UCSD-AML1 (cell line): ENCODE measurements around the gene MLLT3.

Experiments
- DNase-seq: peaks from one replicate; lab custom pipeline; 2025; ENCODE audit not compliant: unreplicated experiment; lab: John Stamatoyannopoulos, UW

MLLT3 gene

GRCh38 chr9:20313415-20313814 lies 308.9 kb downstream of the MLLT3 start:
- DNase-seq: no peak

GRCh38 chr9:20312732-20313131 lies 309.6 kb downstream of the MLLT3 start:
- no peak for DNase-seq

- no peak for DNase-seq
These were observed 312.3 kb downstream of the MLLT3 start for GRCh38 chr9:20310024-20310423.

- DNase-seq: no peak
These were observed 313.2 kb downstream of the MLLT3 start for GRCh38 chr9:20309124-20309523.

- no peak for DNase-seq
These were observed 314.7 kb downstream of the MLLT3 start for GRCh38 chr9:20307621-20308020.

GRCh38 chr9:20305452-20305851 lies 316.8 kb downstream of the MLLT3 start:
- DNase-seq: no peak

- no peak for DNase-seq
These were observed 318.3 kb downstream of the MLLT3 start for GRCh38 chr9:20303996-20304395.

GRCh38 chr9:20303066-20303465 lies 319.2 kb downstream of the MLLT3 start:
- DNase-seq: no peak

GRCh38 chr9:20302197-20302596 lies 320.1 kb downstream of the MLLT3 start:
- DNase-seq: no peak

- DNase-seq: no peak
These were observed 321.7 kb downstream of the MLLT3 start for GRCh38 chr9:20300430-20301115.

- DNase-seq: no peak
These were observed 324.6 kb downstream of the MLLT3 start for GRCh38 chr9:20297646-20298084.

GRCh38 chr9:20295555-20295954 lies 326.7 kb downstream of the MLLT3 start:
- no peak for DNase-seq

GRCh38 chr9:20294046-20294750 lies 328.1 kb downstream of the MLLT3 start:
- DNase-seq: no peak

- no peak for DNase-seq
These were observed 330.3 kb downstream of the MLLT3 start for GRCh38 chr9:20292002-20292401.
